MV-4-11 (cell line): ENCODE data around the gene CRYZL1.

ENCODE experiments used
- DNase-seq: peaks from one replicate; lab custom pipeline; 2025; lab: John Stamatoyannopoulos, UW

CRYZL1 gene

DNA sequence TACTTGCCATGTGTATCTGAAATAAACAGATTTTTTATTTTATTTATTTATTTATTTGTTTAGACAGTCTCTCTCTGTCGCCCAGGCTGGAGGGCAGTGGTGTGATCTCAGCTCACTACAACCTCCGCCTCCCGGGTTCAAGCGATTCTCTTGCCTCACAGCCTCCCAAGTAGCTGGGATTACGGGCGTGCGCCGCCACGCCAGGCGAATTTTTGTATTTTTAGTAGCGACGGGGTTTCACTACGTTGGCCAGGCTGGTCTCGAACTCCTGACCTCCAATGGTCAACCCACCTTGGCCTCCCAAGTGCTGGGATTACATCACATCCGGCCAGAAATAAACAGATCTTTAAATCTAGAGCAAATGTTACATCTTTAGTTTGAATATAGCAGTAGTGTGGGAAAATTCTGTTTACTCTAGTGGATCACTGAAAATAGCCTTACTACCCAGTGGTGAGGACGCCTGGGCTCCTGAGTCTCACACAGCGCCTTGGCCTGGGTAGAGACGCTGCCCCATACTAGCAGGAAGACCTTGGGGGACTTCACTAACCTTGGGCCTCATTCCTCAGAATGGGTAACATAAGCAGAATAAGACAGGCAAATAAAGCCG lies 100.3 kb downstream of the CRYZL1 start:
- no peak for DNase-seq

DNA sequence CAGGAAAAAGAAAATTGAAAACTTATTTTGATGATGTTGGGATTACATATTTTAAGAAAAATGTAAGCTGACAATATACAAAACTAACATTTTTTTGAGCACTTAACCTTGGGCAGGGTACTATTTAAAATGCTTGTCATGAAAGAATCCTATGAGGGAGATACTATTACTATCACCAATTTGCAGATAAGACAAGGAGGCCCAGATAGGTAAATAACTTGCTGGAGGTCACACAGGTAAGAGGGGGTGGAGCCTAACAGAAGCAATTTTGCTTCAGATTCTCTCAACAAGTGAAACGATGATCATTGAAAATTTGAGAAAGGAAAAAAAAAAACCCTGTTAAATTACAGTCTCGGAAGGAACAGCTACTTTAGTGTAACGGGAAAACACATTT lies 100.8 kb downstream of the CRYZL1 start:
- no peak for DNase-seq

DNA sequence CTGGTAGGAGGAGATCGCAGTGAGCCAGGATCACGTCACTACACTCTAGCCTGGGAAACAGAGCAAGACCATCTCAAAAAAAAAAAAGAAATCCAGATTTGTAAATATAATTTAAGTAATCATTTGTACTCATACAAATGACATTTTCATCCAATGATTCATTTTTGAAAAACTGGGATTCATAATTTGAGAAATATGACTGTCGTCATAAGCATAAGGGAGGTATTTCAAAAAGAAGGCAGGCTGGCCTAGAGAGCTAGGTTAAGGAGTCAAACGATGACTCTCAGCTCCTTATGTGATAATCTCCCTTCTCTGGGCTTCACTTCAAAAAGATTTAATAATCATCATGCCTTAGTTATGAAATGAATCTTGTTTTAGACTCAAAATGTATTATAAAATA lies 101.9 kb downstream of the CRYZL1 start:
- DNase-seq, result no peak
